SK-N-SH treated with all-trans-retinoic acid at 6 μM for 48 hours (cell line): ENCODE measurements around the gene MYT1.

Source experiments
- ARNTL ChIP-seq: fragments of 450-650 bp; formaldehyde crosslinking; IDR thresholded peaks from 2 replicates; pipeline ENCODE4 v1.5.0; 2020; ENCODE audit warnings: low read depth, mild to moderate bottlenecking, moderate library complexity, borderline replicate concordance
- PPARA ChIP-seq: fragments of 250-450 bp; sonication (Bioruptor Pico); IDR thresholded peaks from 2 replicates; pipeline ENCODE4 v1.5.0; 2020; ENCODE audit warnings: mild to moderate bottlenecking, borderline replicate concordance
- ZFP3 ChIP-seq: fragments of 250-450 bp; sonication (Bioruptor Pico); IDR thresholded peaks from 2 replicates; pipeline ENCODE4 v1.5.0; 2020; ENCODE audit warnings: mild to moderate bottlenecking, moderate library complexity

GRCh38 chr20:64177787-64178186, 13.5 kb downstream of the MYT1 start:
- TF ChIP-seq PPARA (CRISPR knock-in tag) (no peak), ARNTL (CRISPR knock-in tag) (no peak), ZFP3 (CRISPR knock-in tag) (no peak)
